Subcutaneous abdominal adipose tissue (tissue), 5 donors: ENCODE results near the gene OR5AN1.

Experiments used
- H3K27ac ChIP-seq: one replicate; pipeline ENCODE4 v1.7.0; 2013; ENCODE audit warnings: low read depth, mild to moderate bottlenecking, inconsistent platforms, low read length, moderate library complexity
- H3K27me3 ChIP-seq, 5 donors: one replicate each; pipeline ENCODE4 v1.7.0; 2013; ENCODE audit warnings: low read length in 5 of 5, inconsistent platforms in 1 of 5; ENCODE audit not compliant: control insufficient read depth in 5 of 5, insufficient read depth in 4 of 5
- H3K36me3 ChIP-seq, 5 donors: one replicate each; pipeline ENCODE4 v1.7.0; 2013; ENCODE audit warnings: low read length in 5 of 5; ENCODE audit not compliant: control insufficient read depth in 5 of 5, insufficient read depth in 5 of 5
- H3K4me1 ChIP-seq, 5 donors: one replicate each; pipeline ENCODE4 v1.7.0; 2013; ENCODE audit warnings: low read length in 5 of 5, mild to moderate bottlenecking in 3 of 5, moderate library complexity in 1 of 5; ENCODE audit not compliant: control insufficient read depth in 5 of 5, insufficient read depth in 5 of 5
- H3K4me3 ChIP-seq, 5 donors: one replicate each; pipeline ENCODE4 v1.7.0; 2013; ENCODE audit warnings: low read length in 5 of 5, low read depth in 1 of 5
- H3K9ac ChIP-seq, 5 donors: one replicate each; pipeline ENCODE4 v1.7.0; 2013; ENCODE audit warnings: low read length in 5 of 5, mild to moderate bottlenecking in 4 of 5, moderate library complexity in 3 of 5
- H3K9me3 ChIP-seq, 5 donors: one replicate each; pipeline ENCODE4 v1.7.0; 2013; ENCODE audit warnings: low read length in 5 of 5; ENCODE audit not compliant: control insufficient read depth in 5 of 5
- donor health status: healthy.
- donor health status: healthy.
- donor health status: healthy.
- donor health status: healthy.
- donor health status: healthy.

OR5AN1 gene

DNA sequence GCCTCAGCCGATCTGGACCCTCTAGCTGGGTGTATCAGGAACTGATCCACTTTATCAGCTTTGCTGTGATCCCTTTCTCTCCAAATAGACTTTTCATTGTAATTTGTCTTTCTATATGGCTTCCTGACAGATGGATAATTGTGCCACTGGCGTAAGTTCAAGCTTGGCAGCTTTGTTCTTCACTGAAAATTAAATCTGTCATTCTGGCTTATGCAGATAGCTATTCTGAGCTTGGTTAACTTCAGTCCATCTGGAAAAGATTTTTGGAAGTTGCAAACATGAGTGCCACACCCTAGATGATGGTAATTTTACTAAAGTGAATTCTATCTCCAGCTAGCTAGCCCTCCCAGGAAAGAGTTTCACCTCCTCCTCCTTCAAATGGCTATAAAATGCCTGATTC is 59.5 kb downstream of the OR5AN1 start:
- no peaks in the 10 kb centered on the region for H3K36me3 ChIP-seq
- H3K9ac ChIP-seq: no peak overlapping the region
- no peak overlapping the region for H3K4me3 ChIP-seq
- no peak overlapping the region for H3K27ac ChIP-seq
- H3K27me3 ChIP-seq: peaks cover 0 to 7% (median 0%) of the 10 kb centered on the region in 5 donors
- peaks cover 0 to 4% (median 0%) of the 10 kb centered on the region in 5 donors for H3K4me1 ChIP-seq
- H3K9me3 ChIP-seq: no peaks in the 10 kb centered on the region
